GM21528 (cell line): ENCODE data around the gene TRAF7.

ENCODE experiments used
- ATAC-seq: cut with Tn5 transposase; IDR thresholded peaks from one replicate; pipeline ENCODE4 v1.9.1; 2021; ENCODE audit warnings: mild to moderate bottlenecking, moderate library complexity; ENCODE audit not compliant: unreplicated experiment, low FRiP score

TRAF7 gene

DNA sequence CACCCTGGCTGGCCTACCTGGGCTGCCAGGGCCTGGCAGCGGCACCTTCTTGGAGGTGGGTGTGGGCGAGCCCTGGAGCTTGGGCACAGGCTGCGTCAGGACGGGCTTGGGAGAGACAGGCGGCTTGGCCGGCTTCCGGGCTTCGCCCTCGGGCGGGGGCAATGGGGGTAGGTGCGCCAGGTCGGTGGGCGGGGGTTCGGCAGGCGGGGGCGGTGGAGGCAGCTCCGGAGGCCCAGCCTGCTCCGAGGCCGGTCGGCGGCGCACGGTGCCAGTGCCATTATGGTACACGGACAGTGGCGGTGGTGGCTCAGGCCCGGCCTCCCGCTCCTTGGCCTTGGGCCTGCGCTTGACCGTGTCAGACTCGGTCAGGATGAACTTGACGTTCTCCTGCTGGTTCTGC, 24.0 kb downstream of the TRAF7 start:
- no peak for ATAC-seq

DNA sequence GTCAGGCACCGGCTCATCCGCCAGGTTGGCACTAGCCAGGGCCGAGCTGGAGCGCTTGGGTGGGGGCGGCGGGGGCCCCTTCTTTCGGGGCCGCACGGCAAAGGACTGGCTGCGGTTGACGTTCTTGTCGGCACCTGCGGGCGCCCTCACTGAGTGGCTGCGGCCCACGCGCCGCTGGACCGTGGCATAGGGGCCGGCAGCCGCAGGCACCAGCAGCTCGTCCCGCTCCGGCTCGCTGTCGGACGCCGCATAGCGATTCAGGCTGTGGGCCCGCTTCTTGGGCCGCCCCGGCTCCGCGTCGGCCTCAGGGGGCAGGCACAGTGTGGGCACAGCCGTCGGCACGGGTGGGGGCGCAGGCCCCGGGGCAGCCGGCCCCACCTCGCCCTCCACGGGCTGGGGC, 24.9 kb downstream of the TRAF7 start:
- ATAC-seq: no peak

- ATAC-seq: no peak
Observed at GRCh38 chr16:2180962-2181923, 25.7 kb downstream of the TRAF7 start.

DNA sequence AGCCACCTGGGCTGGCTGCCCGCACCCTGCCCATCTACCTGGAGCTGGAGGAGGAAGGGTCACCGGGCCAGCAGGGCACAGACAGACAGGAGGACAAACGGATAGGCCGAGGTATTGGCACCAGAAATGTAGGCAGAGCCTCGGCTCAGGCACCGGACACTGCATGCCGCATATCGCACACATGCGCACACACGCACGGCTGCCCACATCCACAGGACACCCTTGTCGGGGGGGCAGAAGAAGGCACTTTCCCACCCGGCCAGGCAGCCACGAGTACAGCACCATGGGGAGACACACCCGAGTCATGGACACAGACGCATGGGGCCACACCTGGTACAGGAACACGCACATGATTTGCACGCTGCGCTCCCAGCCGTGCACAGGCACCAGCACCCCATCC, 26.4 kb downstream of the TRAF7 start:
- ATAC-seq: no peak

GRCh38 chr16:2183671-2184070, 28.1 kb downstream of the TRAF7 start:
- ATAC-seq: no peak

DNA sequence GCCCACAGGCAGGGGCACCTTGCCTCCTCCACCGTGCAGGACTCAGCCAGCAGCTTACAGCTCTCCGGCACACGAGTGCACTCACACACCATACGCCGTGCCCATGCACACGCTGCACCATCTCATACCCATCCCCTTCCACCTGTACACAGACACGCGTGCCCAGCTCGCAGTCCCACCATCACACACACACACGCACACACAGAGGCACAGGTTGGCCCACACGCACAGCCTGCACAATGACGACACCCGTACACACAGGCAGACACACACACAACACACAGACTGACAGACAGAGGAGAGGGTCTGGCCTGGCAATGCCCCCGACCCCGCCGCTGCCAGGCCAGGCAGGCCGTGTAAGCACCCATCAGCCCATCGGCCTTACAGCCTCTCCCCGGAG, 28.8 kb downstream of the TRAF7 start:
- no peak for ATAC-seq

- no peak for ATAC-seq
Observed at GRCh38 chr16:2184962-2185361, 29.4 kb downstream of the TRAF7 start.

GRCh38 chr16:2186064-2186463, 30.5 kb downstream of the TRAF7 start:
- no peak for ATAC-seq

GRCh38 chr16:2186505-2186904, 30.9 kb downstream of the TRAF7 start:
- no peak for ATAC-seq

DNA sequence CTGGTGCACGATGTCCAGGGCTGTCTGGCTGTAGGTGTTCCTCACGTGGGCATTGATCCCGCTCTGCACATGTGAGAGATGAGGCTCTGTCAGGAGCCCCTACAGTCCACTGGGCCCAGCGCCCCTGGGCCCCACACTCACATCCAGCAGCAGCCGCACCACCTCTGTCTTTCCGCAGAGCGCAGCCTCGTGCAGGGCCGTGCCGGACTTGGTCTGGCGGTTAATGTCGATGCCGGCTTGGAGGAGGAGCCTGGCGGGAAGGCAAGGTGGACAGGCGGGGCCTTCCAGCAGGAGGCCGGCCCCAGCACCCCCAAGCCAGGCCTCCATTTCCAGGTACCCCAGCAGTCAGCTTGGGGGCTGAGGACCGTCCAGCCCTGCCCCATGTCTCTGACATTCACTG, 31.6 kb downstream of the TRAF7 start:
- no peak for ATAC-seq

- no peak for ATAC-seq
Observed at GRCh38 chr16:2188395-2188794, 32.8 kb downstream of the TRAF7 start.

GRCh38 chr16:2189252-2189893, 33.8 kb downstream of the TRAF7 start:
- ATAC-seq: no peak

- ATAC-seq: no peak
Observed at GRCh38 chr16:2190002-2190658, 34.5 kb downstream of the TRAF7 start.

GRCh38 chr16:2190659-2191445, 35.3 kb downstream of the TRAF7 start:
- no peak for ATAC-seq

DNA sequence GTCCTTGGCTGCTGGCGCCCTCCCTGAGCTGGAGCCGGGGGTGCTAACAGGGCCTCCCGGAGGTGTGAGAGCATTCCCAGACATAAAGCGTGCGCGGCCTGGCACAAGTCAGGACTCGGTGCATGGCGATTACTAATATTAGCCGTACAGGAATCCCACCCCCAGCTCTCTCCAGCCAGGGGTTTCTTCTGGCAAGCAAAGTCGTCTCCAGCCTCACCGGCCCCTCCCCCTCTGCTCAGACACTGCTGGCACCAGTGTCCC, 35.8 kb downstream of the TRAF7 start:
- no peak for ATAC-seq

DNA sequence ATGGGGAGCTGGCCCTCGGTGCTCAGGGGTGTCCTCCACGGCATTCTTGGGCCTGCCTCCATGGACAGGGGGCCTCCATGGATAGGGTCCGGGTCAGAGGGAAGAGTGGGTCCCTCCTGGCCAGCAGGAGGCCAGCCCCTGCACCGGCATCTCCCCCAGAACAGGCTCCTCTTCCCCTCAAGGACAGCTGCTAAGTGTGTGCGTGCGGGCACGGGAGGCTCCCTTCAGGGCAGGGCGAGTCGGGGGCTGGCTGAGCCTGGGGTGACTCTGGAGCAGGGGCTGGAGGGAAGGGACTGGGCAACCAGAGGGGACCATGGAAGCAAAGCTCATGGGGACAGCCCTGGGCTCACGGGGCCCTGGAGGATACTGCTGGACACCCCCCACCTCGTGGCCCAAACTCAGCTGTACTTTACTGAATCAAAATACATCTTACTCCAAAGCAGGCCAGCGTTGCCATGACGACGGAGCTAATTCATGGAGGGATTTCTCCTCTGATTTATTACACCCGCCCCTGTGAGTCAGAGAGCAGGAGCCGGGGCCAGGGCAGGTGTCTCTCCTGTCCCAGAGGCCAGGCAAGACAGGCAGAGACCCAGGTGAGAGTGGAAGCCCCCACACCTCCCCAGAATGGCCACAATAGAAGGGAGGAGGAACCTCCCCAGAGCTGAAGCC, 38.7 kb downstream of the TRAF7 start:
- no peak for ATAC-seq

DNA sequence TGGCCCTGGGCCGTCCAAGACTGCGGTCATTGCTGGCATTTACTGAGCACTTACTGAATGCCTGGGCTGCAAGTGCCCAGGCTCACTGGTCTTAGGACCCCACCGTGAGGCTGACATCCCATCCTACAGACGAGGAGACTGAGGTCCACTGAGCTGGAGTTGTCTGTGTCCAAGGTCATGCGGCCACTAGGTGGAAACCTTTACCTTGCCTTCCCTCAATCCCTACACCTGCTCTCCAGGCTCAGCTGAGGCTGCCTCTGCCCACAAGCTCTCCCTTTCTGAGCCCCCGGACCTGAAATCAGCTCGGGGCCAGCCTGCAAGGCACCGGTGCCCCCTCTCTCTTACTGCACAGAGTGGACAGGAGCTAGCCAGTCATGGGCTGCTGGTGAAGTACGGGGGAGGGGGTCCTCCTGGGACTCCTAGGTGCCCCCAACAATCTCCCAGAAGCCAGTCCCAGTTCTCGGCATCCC, 39.3 kb downstream of the TRAF7 start:
- no peak for ATAC-seq

DNA sequence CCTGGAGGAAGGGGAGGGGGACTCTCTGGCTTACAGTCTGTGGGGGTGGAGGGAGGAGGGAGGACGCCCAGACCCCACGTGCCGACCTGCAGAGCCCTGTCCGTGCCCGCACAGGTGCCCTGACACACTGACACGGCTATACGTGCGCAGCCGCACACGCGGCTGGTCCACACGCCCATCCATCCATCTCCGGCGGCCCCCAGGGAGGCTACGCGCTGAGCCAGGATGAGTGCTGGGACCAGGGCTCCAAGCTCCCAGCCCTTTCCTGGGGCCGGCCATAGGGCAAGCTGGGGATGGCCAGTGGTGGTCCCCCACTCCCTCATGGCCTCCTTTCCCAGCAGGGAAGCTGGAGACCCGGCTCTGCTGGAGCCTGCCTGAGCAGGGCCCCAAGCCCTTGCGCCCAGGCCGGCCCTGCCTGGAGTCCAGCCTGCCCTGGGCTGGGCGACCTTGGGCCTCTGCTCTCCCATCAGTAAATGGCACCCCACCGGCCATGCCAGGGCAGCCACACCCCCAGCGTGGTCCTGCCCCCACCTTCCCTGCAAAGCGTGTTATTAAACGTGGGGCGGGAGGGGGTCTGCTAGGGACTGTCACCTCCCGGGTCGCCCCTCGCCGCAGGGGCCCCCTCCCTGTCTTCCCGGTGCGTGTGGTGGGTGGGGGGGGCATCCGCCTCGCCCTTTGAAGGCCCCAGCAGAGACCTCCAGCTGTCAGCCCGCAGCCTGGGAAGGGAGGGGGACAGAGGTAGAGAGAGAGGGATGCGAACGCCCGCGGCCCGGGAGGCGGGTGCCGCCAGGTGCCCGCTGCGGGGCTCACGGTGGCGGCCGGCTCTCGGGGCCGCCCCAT, 40.0 kb downstream of the TRAF7 start:
- ATAC-seq: no peak
